HG02884 (cell line): Measurements from ENCODE around the gene MTSS2.

ENCODE experiments used
- ATAC-seq: cut with Tn5 transposase; IDR thresholded peaks from one replicate; pipeline ENCODE4 v1.9.1; 2021; ENCODE audit warnings: mild to moderate bottlenecking, moderate library complexity; ENCODE audit not compliant: unreplicated experiment

The MTSS2 gene

DNA sequence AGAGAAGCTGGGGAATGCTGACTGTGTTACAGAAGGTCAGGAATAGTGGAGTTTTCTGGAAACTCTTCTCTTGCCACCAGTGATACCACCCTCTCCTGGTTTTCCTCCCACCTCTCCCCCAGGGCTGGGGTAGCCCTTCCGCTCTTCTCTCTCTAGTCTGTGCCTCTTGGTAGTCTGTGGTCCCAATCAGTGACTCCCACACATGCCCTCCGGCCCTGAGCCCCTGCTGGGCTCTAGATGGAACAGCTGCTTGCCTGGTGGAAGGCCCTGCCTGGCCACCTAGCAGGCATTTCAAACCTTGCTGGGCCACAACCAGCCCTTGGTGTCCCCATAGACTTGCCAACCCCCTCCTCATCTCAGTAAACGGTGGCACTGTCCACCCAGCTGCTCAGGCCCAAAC lies 15.2 kb upstream of the MTSS2 start:
- no peak for ATAC-seq

DNA sequence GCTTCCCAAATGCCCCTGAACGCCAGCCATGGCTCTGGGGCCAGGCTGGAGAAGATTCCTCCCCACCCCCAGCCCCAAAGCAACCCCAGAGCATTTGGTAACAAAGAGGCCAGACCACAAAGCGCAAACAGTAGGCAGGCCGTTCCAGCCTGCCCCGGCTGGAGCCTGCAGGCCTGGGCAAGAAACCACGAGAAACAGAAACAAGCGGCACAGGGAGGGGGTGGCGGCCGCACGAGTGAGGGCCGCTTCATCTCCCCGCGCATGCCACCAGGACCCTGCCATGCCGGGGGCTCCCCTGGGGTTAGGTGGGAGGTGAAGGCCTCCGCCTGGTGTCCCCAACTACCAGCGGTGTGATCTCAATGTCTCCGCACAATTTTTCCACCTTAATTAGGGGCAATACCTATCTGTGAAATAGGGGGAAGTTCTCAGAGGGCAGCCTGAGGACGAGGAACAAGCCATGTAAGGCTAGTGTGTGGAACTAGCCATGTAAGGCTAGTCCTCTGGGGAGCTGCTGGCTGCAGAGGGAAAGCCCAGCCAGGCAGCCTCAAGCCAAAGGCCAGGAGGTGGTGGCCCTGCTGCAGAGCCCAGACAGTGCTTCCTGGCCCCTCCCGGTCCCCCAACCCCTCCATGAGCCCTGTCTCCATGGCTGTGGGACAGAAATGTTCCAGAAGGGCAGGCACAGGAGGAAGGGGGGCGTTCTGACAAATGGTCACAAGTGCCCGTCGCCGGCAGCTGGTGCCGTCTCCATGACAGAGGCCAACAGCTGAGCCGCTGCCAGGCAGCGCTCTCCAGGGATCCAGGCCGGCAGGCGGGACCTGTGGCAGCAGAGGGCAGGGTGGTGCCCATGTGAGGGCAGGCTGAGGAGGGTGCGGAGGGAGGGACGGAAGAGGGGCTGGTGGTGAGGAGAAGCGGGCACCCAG lies 14.5 kb upstream of the MTSS2 start:
- no peak for ATAC-seq

DNA sequence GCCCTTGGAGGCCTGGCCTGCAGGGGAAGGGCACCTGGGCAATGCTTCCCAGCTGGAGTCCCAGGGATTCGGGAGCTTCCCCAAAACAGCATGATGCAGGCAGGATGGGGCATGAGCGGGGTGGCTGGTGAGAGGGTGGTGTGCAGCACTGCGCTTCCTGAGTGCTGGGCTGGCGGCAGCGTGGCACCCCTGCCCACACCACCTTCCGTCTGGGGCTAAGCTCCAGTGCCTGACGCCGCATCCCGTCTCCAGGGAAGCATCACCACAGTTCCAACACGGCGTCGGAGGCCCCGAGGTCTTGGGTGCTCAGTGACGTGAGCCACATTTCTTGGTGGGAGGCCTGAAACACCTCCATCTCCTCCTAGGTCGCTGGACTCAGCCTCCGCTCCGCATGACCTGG lies 13.8 kb upstream of the MTSS2 start:
- no peak for ATAC-seq

GRCh38 chr16:70698901-70699300 lies 13.0 kb upstream of the MTSS2 start:
- no peak for ATAC-seq

DNA sequence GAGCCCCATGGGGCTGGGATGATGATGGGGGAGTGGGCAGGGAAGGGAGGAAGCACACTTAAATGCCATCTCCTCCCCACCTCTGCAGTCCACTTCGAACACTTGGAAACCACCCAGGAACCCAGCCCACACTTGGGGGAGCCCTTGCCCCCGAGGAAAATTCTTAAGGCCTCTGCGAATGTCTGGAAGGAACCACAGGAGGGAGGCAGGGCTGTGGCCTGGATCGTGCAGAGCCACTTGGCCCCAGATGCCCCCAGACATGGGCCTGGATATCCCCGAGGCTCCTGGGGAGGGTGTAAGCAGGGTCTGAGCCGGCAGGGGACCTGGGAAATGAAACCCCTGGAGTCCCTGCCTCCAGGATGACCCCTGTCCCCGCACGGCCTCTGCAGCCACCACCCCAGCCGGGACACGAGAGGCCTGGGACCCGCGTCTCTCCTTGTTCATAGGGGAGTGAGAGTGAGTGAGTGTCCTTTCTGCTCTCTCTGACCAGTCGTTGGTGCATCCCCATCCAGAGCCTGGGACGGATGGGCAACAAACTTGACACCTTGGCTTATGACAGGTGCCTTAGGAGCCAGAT lies 11.8 kb upstream of the MTSS2 start:
- no peak for ATAC-seq

DNA sequence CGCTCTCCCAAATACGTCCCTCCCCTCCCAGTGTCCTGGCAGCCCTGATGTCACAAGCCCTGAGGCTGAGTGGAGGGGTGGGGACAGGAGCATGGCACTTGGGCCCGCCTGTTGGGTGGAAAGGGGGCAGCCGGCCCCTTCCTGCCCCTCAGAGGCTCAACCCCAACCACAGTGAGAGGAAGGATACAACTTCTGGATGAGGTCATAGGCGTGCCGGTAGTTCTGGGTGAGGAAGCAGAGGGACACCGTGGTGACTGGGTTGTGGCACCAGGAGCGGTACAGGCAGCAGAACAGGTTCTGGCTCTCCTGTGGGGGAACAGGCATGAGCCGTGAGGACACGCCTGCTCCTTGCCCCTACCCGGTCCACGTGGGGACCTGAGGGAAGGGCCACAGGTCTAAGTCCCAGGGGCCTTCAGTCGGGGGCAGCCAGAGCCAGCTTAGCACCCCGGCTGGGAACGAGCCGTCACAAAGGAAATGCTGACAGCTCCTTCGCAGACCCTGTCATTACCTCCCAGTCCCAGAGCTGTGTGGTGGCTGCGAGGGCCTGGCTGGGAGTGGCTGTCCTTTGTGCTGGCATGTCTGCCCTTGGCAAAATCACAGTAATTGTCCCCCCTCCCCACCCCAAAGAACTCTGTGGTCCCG lies 11.2 kb upstream of the MTSS2 start:
- no peak for ATAC-seq

DNA sequence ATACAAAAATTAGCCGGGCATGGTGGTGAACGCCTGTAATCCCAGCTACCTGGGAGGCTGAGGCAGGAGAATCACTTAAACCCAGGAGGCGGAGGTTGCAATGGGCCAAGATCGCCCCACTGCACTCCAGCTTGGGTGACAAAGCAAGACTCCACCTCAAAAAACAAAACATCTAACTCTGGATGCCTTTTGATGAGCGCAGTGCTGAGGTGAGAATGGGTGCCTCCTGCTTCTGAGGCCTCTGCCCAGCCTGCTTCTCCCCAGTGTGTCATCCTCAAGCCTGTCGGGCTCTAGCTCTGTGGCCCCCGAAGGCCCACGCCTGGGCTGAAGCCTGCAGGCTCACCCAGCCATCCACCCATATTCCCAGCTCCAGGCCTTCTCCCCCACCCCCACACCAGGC lies 10.5 kb upstream of the MTSS2 start:
- ATAC-seq, result no peak

DNA sequence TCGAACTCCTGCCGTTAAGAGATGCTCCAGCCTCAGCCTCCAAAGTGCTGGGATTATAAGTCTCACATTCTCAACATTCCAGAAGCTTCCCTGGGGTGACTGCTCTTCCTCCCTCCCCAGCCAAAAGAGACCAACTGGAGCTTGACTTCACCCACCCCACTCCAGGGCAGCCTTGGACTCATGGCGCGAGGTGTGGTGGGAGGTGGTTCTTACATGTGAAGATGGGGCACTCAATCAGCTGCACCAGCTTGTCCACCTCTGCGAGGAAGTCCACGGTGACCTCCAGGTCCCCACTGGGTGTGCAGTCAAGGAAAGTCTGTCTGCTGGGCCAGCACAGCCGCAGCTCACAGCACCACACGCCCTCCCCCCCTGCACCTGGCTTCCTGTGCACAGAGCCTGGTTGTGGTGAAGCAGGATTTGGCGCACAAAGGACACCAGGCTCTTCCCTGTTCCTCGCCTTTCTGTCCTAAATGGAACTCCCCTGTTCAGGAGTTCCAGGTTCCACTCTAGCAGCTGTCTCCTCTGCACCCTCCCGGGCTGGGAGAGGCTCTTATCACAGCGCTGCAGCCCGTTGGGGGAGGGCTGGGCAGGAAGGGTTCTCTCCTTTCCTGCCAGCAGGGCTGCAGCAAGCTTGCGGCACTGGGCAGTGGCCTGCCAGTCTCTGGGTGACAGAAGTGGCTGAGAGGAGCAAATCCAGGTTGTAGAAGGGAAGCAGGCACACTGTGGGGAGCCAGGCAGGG lies 9.6 kb upstream of the MTSS2 start:
- no peak for ATAC-seq

DNA sequence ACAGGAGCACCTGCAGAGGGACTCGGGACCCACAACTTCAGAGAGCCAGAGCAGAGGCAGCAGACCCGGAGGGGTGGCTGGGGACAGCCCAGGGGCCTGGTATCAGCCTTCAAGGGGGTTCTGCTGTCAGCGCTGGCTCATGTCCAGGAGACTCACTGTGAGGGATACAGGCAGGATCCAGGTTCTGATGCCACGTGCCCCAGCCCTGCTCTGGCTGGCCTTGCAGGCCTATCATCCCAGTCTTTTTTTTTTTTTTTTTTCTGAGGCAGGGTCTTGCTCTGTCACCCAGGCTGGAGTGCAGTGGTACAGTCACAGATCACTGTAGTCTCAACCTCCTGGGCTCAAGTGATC lies 9.0 kb upstream of the MTSS2 start:
- no peak for ATAC-seq

GRCh38 chr16:70694088-70694867 lies 8.4 kb upstream of the MTSS2 start:
- ATAC-seq, result no peak

DNA sequence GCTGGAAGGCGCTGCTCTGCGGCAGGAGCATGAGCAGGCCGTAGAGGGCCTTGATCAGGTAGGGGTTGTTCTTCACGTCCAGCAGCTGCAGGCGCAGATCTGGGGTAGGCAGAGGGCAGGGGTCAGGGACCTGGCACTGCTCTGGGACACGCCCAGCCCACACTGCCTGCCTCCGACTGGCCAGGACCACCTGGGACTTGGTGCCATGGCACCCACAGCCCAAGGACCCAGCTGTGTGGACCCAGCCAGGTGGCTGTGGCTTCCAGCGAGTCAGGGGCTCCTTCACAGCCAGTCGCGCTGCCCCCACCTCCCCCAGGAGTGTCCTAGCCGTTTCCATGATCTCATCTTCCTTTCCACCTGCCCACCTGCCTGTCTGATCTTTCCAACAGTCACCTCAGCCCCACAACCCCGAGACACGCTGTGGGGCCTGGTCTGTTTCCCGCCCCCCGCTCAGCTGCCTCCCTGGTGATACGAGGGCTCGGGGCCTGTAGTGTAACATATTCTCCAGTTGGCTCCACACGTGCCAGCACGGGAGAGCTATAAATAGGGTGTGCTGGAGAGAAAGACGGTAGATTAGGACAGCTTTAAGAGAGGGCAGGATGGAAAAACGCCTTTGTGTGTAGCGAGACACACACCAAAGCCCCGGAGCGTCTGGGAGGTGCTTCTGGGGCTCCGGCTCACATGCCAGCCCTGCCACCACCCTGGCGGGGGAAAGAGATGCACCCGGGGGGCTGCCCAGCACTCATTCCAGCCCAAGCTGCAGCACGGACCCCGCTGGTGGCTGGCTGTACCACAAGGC lies 7.2 kb upstream of the MTSS2 start:
- no peak for ATAC-seq

DNA sequence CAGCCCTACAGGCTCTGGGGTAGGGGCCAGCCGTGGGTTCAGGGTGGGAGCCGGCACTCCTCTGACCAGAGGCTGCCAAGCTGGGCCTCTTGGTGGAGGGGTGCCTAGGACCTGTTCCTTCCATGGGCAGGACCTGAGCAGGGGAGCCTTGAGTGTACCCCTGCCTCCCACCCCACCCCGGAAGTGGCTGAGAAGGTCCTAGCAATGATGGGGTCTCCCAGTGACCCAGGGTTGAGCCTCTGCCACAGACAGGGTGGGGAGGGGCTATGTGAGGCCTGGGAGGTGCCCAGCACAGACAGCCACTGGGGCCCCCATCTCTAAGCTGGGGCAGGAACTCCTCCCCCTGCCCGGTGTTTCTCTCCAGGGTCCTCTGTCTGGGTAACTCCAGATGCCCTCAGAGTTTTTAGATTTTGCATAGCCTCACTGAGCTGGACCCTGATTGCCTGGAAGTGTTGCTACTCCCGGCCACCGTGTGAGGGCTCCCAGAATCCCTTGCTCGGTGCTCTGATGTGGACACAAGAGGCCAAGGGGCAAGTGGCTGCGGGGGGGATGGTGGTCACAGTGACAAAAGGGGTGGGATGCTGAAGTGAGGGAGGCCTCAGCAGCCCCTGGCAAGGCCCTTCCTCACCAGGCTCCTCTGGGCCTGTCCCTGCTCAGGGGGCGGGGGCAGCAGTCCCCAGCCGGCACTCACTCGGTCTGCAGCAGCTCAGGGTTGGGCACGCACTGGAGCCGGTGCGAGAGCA lies 6.4 kb upstream of the MTSS2 start:
- ATAC-seq, result no peak

GRCh38 chr16:70691223-70692129 lies 5.6 kb upstream of the MTSS2 start:
- no peak for ATAC-seq

DNA sequence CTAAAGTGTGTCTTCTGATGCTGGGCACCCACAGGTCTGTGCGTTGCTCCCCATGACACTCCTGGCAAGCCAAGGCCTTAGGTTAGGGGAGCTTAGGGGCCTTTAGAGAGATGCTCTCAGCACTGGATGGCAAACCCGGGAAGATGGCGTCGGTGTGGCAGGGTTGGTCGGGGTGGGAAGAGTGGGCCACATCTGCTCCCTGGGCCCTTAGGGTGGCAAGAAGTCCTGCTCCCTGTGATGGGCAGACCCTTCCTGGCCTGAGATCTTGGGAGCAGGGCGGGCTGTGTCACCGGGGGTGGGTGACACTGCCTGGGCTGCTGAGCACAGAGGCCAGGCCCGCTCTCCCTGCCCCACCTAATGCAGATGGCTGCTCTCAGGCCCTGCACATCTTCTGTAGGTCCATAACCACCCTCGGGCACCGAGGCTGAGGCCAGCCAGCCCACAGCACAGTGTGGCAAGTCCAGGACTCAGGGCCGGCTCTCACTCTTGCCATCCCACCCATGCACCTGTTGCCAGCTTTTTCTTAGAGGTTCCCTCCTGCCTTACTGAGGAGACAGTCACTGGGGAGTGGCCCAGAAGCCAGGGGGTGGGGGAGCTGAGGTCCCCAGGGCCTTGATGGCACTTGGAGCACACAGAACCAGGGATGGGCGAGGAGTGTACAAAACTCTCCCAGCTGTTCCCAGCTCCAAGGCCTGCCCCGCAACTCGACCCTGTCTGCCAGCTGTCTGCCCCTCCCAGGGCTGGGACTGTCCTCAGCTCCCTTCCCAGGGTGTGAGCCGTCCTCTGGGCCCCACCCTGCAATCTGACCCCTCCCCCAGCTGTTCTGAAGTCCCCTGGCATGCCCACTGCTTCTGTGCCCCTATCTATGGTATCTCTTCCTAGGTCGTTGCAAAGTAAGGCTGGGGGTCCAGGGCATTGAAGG lies 4.4 kb upstream of the MTSS2 start:
- ATAC-seq, result no peak

- no peak for ATAC-seq
Measured at GRCh38 chr16:70689035-70689969, 3.4 kb upstream of the MTSS2 start.

DNA sequence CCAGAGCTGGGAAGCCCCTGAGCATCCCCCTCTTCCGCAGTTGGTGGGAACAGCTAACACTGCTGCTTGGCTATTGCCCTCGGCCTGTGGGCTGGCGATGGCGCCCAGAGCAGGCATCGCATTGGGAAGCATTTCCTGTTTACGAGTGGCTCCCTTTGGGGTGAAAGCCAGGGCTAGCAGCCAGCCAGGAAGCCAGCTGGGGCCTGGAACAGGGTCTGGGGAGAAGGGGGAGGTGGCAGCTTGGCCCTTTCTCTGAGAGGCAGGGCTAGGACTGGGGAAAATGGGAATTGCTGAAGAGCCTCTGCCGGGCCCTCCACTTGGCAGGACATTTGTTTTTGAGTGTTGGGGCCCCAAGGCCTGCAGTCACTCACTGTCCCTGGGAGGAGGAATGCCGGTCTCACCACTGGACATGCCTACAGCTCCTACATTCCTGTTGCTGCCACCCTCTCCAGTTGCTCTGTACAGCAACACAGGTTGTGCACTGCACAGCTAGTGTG lies 2.4 kb upstream of the MTSS2 start:
- no peak for ATAC-seq
